ENCODE data around the gene TMEM218. TPM values are rescaled to one million over a fixed set of nuclear protein-coding genes. Genes with fewer than 3 reads are reported as not detected.
A peak's percentile ranks its signal among the peaks of the same experiment; 100 is the strongest.

The TMEM218 gene
- total and polyA plus RNA-seq, 10 of the 15 experiments (the other 5 are each of a cell fraction or from before 2014, with no cell fraction given), result 11.2 to 50.3 (median 28.8) TPM

DNA sequence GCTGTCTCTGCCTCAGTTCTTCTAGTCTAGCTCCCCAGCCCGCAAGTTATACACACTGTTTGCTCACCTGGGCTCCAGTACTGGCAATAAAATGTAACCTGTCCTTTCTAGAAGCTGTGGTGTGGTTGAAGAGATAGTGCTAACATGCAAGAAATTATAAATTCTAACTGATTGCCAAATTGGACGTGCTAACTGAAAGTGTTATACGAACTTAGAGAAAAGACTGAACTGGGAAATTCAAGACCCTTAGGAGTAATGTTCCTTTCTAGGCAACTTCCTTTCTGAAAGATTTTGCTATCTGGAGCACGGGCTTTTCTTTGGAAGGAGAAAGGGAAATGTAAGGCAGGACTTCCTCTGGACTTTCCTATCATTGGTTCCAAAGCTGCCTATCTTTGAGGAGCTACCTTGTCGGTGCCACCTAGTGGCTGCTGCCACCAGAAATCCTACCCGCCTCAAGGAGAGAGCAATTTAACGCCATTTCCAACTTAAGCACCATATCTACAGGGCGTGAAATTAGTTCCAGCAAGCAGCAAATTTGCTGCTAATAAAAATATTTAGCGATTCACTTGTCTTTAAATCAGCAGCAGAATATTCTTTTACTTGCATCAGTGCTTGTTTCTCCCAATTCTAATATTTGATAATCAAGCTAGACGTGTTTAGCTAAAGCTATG lies 12.7 kb upstream of the TMEM218 start (continued):
- TF ChIP-seq SRF (IDR thresholded peaks at IDR 0.05; ENCODE audit: low read depth in 2 of 2, low read length in 2 of 2), result no peak
- peak; percentile 71 for TF ChIP-seq NFYB (IDR thresholded peaks at IDR 0.05; ENCODE audit: insufficient read depth, low read depth, low read length)
- TF ChIP-seq NFXL1 (IDR thresholded peaks at IDR 0.05; ENCODE audit: borderline replicate concordance), result no peak

DNA sequence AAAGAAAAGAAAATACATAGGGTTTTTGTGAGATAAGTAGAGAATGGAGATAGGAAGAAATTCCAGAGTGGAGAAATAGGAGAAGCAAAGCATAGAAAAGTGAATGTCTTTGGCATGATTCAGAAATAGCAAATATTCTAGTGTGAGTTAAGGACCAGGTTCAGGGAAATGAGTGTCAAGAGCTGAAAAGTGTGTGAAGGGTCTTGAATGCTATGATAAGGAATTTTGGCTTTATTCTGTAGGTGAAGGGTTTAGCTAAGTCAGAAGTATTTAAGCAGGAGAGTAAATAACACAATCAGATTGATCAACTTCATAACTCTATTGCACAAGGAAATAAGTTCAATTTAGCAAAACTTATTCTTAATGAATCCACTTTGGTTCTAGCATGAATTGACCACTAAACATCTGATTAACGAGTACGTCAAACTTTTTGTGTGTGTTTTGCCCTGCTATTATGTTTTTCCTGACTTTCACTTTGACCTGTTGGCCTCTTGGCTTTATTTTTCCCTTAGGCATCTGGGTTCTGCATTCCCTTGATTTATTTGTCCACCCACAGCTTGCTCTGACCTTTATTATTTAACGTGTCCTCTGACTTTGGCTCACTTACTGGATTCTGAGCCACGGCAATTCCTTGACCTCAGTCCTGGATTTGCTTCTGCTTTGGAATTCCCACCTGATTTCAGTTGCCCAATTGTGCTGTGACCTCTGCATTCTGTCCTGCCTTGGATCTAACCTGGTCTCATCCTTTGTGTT lies 11.9 kb upstream of the TMEM218 start:
- in situ Hi-C loops (cut with MboI), result no loop called here
- Histone ChIP-seq H3K9me3 (replicated peaks; ENCODE audit: control insufficient read depth, insufficient read depth, low read length) (no peaks in the 10 kb centered on the region), H2AFZ (ENCODE audit: control insufficient read depth, low read depth, low read length) (peak overlapping the region; percentile 69), H3K27me3 (replicated peaks in 1 of 2; ENCODE audit: control insufficient read depth in 2 of 2, insufficient read depth in 2 of 2, low read length in 1 of 2) (no peaks in the 10 kb centered on the region; a peak in 2 of 4 replicates), H4K20me1 (ENCODE audit: control insufficient read depth, insufficient read depth) (no peaks in the 10 kb centered on the region), H3K9ac (ENCODE audit: control insufficient read depth, insufficient read depth, low read length) (no peak overlapping the region), H3K4me1 (ENCODE audit: control insufficient read depth, insufficient read depth, low read length) (no peaks in the 10 kb centered on the region), H3K79me2 (ENCODE audit: control insufficient read depth, insufficient read depth, low read length) (no peaks in the 10 kb centered on the region), H3K4me2 (ENCODE audit: control insufficient read depth, insufficient read depth) (peak overlapping the region; percentile 60; the same call in 1 of the 2 replicates), H3K4me3 (no peak overlapping the region), H3K36me3 (ENCODE audit: control insufficient read depth in 2 of 2, insufficient read depth in 2 of 2, low read length in 1 of 2) (no peaks in the 10 kb centered on the region), H3K27ac (ENCODE audit: control insufficient read depth, insufficient read depth) (no peak overlapping the region)
- ChIA-PET SMC1A (ENCODE audit: uncharacterized antibody, unreplicated experiment) (interaction anchor here (0.9 to 3.7 kb wide), 12 partner anchors 10 to 231 kb away, joined by 3 to 29 read pairs (median 4); partner anchors contain the start of genes SLC37A2 and TMEM218), CTCF (interaction anchor here (0.6 to 3.1 kb wide), 17 partner anchors 7 to 1032 kb away, joined by 3 to 27 read pairs (median 5); partner anchors contain the start of genes SLC37A2 and TMEM218), POLR2A (interaction anchor here (0.8 to 1.8 kb wide), 3 partner anchors 12 to 237 kb away, joined by 4 to 8 read pairs (median 5); partner anchors contain the start of genes CCDC15 and TMEM218), RAD21 (ENCODE audit: unreplicated experiment) (interaction anchor here (0.5 to 1.6 kb wide), 7 partner anchors 11 to 164 kb away, joined by 3 to 7 read pairs (median 4); partner anchors contain the start of gene TMEM218)
- BruUV-seq (replicated peaks), result no TSS peak
- FAIRE-seq (no peak), ATAC-seq (no peak), DNase-seq (ENCODE audit: low read depth, low spot score) (no peak)
- 99% methylated on average over 4 of the region's 4 CpGs for WGBS (ENCODE audit: insufficient coverage, insufficient replicate concordance, low lambda C conversion rate, missing lambda C conversion rate)
- TF ChIP-seq, protein P1, sequence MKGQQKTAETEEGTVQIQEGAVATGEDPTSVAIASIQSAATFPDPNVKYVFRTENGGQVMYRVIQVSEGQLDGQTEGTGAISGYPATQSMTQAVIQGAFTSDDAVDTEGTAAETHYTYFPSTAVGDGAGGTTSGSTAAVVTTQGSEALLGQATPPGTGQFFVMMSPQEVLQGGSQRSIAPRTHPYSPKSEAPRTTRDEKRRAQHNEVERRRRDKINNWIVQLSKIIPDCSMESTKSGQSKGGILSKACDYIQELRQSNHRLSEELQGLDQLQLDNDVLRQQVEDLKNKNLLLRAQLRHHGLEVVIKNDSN (IDR thresholded peaks at IDR 0.05; ENCODE audit: borderline replicate concordance, extremely low read length, insufficient read depth, low read depth, low read length), result no peak
- intact Hi-C loops (cut with micrococcal nuclease; ENCODE audit: unreplicated experiment), result no loop called here
